Fibroblast of skin of right biceps (primary cell): ENCODE results near the gene ATP5PO.

Experiments
- DNase-seq: peaks from one replicate; pipeline ENCODE4 v3.0.0-alpha.2; 2013

Gene ATP5PO, protein sequence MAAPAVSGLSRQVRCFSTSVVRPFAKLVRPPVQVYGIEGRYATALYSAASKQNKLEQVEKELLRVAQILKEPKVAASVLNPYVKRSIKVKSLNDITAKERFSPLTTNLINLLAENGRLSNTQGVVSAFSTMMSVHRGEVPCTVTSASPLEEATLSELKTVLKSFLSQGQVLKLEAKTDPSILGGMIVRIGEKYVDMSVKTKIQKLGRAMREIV

DNA sequence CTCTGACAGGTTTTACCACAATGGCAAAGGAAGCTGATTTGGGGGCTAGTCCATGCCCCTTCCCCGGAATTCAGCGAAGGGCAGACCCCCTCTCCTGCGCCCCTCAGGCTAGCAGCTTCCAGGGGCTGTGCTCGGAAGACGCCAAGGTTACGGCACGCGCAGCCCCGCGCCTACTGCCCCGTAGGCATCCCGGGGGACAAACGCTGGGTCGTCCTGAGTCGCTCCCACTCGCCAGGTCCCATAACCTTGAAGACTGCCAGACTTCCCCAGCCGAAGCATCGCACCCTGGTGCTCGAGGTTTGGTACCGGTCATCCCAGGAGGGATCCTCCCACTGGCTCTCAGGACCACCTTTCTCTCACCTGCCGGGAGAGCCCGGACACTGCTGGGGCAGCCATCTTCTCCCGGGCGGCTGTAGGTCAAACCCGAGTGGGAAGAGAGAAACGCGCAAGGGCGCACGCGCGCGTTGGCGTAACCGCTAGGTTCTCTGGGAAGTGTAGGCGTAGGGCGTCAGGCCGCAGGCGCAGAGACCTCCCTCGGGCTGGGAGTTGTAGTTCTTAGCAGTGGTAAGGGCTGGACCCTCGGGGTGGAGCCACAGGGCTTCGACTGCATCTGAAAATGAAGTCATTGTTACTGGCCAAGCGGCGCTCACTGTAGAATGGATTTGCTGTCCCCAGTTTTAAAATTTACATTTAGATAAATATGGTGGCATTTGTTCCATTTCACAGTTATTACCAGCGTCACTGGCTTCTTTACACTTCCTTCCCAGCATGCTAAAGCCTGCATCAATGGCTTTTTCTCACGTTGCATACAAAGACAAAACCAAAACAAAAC is at the start of gene ATP5PO:
ATP5PO (minus strand) TSS at position 437 of the 832 bp plus-strand sequence; CDS start at position 396, 41 bp downstream.
- peak; percentile 97 for DNase-seq

DNA sequence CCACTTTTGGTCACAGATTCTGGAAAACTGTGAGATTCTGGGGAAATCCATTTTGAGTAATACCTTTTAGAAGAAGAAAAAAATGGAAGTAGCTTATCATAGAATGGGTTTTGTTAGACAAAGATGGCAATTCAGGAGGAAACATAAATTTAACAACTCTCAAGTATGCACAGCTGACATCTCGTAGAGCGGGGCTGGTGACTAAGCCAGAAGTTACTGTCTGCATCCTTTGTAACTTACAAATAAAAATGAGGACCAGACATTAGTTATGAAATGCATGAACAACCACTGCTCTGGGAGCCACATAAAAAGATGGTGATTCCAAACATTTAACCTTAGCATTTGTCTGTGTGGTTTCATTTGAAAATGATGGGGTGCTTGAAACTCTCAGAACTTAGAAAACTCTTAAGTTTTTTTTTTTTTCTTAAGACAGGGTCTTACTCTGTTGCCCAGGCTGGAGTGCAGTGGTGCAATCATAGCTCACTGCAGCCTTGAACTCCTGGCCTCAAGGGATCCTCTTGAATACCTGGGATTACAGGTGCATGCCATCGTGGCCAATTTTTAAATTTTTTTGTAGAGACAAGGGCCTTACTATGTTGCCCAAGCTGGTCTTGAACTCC is 49.2 kb upstream of the ATP5PO start:
- peak; percentile 72 for DNase-seq

DNA sequence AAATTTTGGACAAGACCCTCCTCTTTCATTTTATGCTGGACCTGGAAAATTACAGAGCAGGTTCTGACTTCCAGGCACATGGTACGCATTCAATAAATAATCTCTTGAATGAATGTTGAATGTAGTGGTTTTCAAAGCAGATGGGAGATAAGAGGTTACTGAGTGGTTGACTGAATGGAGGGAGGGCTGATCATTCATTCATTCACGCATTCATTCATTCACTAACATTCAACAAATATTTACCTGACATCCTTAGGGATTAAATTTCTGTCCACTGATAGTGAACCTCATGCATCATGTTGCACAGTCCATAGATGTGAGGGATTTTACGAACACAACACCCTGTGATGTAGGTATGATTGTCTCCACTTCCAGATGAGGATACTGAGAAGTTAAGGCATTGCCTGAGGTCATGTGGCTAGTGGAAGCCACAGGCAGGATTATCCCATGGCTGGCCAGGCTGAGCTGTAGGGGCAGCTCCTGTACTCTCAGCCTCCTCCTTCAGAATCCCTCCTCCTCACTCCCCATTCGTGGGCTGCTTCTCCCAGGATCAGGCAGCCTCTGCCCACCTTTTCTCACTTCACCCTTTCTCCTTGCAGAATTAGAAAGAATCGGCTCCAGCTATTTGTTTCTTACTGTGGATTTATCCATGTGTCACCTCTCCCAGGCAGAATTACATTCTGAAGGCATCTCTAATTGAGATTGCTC is 48.4 kb upstream of the ATP5PO start:
- DNase-seq: no peak

DNA sequence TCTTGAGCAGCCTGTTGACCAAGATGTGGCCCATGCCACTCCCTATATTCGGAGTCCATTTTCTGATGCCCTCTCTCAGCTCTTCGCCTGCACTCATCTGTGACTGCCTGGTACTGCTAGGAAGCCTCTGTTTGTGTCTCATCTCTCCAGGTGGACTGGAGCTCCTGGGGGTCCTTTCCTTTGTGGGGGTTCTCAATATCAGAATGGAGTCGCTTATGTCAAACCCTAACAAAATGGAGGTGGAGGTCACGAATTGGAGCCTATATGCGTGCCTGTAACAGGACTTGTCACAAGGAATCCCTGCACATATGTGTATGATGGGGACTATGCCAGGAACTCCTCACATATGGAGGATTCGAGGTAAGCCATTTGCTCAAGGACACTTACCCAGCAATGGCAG is 46.7 kb upstream of the ATP5PO start:
- DNase-seq: no peak

DNA sequence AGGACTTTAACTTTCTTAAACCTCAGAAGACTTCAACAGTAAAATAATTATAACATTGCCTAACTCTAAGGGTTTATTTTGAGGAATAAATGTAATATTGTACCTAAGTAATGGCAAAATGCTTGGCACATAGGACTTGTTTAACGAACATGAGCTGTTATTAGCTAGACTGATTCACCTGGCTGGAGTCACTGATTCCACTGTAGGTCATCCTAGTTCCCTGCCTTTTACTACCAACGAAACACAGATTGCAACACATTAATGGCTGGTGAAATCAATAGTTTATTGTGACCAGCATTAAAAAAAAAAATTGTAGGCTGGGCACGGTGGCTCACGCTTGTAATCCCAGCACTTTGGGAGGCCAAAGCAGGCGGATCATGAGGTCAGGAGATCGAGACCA is 45.5 kb upstream of the ATP5PO start:
- no peak for DNase-seq

DNA sequence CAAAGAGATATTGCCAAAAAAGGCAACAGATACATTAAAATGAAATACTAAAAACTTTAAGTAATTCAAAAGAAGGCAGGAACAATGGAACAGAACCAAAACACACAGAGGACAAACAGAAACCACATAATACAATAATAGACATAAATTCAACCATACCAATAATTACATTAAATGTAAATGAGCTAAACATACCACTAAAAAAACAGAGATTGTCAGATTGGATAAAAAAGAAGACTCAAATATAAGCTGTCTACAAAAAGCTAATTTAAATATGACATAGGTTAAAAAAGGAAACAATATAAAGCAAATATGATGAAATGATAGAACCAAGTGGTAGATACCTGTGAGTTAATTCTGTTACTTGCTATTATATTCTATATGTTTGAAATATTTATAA is 44.1 kb upstream of the ATP5PO start:
- no peak for DNase-seq

DNA sequence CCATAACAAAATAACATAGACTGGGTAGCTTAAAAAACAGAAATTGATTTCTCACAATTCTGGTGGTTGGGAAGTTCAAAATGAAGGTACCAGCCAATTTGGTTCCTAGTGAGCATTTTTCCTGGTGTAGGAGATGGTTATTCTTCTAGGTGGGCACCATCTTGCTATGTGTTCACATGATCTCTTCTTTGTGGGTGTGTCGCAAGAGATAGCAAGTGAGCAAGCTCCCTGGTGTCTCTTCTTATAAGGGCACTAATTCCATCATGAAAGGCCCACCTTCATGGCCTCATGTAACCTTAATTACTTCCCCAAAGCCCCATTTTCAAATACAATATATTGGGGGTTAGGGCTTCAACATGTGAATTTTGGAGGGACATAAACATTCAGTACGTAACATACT is 38.8 kb upstream of the ATP5PO start:
- DNase-seq: no peak

DNA sequence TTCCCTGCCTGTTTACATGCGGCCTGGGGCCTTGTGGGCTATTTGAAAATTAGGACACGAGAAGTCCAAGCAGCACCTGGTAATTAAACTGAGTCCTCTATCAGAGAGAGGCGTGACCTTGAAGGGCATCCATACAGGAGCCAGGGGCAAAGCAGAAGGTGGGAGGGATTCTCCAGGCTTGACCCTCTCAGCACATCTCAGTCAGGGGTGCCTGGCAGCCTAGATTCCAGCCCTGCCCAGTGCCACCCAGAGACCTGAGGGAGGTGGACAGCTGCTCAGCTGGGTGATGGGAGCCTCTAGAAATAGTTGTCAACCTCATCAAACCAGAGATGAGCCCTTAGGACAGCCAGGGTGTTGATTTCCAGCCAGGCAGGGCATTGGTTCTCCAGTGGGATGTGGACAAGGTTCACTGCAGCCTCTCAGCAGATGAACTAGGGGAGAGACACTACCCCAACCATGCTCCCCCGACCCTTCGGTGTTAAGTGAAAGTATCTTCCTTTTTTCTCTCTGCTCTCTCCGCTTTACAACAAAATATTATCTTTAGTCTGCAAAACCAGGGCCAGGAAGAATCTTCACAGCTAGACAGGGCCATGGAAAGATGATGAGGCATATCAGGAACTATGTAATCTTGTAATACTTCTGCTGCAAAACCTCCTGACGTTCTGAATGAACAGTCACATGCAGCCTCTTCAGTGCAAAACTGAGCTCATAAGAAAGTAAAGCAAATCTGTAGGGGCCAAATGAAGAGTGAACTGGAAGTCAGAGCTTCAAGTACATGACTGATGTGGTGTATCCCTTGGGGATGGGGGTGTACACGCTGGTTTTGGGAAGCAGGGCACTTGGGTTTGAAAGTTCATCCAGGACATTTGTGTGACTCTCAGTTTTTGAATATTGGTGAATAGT is 35.9 kb upstream of the ATP5PO start:
- peak; percentile 41 for DNase-seq

DNA sequence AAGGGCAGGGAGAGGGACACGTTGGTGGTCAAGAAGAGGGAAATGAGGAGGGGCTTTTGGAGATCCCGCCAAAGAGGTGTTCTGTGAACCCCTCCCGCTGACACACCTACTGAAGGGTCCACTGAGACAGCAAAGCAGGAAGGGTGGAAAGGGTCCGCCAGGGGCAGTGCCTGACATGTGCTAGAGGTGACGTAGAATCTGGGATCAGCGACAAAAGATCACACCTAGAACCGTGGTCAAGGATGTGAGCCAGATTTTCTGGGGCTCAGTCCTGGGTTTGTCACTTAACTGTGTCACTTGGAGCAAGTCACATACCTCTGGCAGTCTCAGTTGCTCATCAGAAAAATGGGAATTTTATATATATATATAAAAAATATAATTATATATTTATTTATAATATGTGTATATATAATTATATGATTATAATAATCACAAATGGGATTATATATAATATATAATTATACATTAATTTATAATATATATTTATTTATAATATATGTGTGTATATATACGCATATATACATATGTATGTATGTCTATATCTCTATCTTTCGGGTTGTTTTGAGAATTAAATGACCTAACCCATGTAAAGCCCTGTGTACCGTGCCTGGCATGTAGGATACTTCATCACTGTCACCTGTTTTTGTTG is 35.0 kb upstream of the ATP5PO start:
- no peak for DNase-seq

DNA sequence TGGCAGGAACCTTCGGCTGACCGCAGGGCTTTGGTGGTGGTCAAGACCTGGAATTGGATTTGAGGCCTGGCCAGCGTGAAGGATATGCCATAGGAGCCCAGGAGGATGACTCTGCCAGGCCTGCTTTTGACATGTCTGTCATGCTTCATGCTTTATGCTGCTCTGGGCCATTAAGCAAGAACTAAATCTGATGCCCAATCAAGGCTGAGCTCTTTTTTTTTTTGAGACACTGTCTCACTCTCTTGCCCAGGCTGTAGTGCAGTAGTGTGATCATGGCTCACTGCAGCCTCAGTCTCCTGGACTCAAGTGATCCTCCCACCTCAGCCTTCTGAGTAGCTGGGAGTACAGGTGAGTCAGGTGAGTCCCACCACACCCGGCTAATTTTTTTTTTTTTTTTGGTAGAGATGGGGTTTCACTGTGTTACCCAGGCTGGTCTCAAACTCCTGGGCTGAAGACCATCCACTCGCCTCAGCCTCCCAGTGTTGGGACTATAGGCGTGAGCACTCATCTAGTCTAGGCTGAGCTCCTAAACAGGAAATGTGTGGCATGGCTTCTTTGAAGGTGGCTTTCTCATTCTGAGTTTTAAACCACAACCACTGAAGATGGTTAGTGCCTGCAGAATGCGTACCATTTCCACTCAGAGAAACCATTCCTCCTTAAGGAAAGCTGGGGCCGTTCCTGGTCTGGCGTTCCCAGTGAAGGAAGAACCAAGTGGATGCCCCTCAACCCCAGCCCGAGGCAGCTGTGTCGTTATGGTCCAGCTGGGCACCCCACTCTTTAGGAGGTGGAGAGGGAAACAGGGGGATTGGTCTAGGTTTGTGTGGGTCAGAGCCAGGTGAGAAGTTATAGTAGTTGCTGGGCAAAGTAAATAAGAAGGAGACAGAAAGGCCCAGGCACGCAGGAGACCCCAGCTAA is 34.2 kb upstream of the ATP5PO start:
- no peak for DNase-seq

DNA sequence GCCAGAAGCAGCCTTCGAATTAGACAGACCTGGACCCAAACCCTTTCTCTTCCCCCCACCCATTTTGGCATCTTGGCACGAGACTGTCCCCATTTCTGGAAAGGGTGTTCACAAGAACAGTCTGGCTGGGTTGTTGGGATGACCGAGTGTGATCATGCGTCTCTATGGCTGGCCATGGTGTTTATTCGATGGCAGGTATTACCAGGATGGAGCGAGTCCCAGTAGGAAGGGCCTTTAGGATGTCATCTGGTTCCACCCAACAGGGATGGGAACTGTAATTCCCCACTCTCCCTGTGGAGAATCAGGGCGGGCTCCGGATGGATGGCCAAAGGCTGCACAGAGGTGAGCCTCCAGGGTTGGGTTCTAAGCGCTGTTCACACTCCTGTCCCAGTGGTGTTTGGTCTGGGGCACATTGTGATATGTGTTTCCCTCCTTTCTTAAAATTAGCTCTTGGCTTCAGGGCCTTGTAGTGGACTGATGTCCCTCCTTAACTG is 33.4 kb upstream of the ATP5PO start:
- DNase-seq: no peak

DNA sequence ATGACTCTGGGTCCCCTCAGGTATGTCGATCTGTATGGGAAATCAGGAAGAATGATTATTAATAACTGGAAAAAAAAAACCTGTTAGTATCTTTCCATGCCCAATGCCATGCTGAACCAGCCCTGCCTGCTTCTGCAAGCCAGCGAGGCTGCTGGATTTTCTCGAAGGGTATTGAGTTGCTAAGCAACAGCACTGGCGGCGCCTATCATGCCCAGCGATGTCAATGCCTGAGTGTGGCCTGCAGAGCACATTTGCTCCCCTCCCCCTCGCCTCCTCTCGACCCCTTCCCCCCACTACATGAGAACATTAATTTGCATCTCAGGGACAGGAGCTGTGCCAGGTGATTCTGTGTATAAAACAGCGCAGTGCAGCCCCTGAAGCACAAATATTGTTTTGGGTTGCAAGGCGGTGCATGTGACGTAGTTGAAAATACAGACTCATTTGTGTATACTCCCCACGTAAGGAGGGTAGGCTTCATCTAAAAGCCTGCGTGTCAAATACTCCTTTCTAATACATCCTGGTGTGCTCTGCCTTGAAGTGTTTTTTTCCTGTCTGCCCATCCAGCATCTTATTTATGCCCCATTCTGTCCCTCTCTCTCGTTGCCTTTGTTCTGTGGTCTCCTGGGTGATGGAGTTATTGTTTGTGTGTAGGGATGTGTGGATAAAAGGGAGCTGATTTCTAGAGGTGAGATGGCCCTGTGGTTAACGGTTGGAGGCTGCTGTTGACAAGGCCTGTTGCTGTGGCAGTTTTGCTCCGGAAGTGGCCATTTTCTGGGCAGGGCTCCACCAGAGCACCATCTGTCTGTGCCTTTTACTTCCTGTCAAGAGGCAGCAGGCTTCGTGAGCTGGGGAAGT is 32.7 kb upstream of the ATP5PO start:
- peak; percentile 40 for DNase-seq

DNA sequence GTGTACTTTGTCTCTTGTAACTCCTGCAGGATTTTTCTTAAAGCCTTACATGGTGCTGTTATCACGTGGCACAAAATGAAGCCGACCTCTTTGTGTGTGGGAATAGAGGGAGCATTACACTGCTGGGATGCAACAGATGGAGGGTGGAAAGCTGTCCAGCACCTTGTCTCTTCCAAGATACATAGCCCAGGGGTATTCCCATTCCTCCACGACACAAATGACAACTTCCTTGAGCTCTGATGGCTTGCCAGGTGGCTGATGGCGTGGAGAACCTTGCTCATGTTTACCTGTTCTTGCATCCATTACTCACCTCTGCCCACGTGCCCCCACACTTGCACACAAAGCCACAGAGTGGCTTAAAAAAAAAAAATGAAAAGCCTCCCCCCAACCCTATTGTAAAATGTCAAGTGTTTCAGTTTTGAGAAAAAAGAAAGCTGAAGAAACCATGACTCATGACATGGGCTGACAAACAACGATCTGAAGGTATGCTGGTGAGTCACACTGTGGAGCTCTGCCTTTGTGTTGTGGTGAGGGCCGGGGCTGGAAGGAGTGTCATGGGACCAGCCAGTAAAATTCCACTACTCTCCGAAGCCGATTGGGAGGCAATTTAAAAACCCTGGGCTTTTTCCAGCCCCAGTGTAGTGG is 32.0 kb upstream of the ATP5PO start:
- peak; percentile 98 for DNase-seq

DNA sequence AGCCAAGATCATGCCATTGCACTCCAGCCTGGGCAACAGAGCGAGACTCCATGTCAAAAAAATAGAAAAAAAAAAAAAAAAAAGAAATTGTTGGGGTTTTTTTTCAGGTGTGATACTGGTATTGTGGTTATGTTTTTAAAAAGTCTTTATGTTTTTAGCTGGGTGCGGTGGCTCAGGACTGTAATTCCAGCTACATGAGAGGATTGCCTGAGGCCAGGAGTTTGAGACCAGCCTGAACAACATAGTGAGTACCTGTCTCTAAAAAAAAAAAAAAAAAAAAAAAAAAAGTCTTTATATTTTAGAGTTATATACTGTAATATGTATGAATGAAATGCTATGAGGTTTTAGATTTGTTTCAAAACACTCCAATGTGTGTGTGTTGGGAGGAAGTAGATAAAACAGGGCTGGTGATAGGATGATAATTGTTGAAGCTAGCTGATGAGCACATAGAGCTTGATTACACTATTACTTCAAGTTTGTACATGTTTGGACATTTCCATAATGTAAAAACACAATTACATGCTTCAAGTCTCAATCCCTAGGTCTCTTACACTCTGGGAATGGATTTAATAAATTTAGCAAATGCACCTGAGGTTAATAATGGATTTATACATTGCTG is 30.2 kb upstream of the ATP5PO start:
- no peak for DNase-seq

DNA sequence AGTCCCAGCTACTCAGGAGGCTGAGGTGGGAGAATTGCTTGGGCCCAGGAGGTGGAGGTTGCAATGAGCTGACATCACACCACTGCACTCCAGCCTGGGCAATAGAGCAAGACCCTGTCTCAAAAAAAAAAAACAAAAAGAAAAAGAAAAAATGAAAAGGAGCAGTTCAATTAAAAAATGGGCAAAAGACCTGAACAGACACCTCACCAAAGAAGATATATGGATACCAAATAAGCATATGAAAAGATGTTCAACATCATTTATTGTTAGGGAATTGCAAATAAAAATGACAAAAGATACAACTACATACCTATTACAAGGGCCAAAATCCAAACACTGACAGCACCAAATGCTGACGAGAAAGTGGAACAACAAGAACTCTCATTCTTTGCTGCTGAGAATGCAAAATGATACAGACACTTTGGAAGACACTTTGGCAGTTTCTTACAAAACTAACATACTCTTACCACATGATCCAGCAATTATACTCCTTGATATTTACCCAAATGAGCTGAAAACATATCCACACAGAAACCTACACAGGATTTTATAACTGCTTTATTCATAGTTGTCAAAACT is 28.7 kb upstream of the ATP5PO start:
- DNase-seq: no peak

DNA sequence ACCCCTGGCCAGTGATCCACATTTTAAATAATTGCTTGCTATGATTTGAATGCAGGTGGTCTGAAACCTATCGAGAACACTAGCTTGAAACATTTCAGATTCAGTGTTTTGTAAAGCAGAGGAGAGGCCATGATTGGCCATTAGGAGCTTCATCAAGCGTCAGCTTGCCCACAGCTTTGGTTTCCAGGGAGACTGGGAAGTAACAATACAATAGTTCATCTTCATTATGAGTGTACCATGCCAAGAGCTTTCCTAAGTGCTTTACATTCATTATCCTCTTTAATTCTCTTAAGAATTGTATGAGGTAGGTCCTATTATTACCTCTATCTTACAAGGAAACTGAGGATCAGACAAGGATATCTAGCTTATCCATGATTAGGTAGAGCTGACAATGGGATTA is 27.7 kb upstream of the ATP5PO start:
- no peak for DNase-seq

DNA sequence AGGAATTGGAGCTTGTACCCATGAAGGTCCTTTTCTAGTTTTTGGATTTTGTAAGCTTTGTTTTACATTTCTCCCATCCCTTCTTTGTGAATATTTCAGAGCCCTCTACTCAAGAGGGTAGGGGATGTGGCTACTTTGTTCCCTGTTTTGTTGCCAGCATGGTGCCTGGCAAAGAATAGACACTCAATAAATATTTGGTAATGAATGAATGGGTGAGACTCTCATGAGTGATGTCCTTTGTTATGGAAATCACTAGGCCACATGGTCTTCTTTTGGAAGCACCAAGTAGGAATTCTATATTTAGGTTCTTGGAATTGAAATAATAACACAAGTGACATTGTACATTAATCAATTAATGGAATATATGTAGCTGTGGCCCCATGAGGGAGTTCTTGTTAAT is 26.8 kb upstream of the ATP5PO start:
- no peak for DNase-seq

DNA sequence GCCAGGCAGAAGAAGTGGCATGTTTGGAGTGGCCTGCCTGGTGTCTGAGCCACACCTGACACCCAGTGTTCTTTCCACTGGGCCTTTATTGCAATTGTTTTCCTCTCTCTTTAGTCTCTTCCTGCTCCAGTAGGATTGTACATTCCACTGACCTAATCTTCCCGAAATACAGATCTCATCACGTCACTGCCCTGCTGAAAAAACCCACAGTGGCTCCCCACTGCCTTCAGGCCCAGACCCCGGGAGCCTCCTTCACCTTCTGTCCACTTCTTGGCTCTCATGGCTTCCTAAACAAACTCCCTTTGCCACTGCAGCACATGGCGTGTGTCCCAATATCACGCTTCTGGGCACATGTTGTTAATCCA is 25.3 kb upstream of the ATP5PO start:
- peak; percentile 59 for DNase-seq
